A549 (cell line): ENCODE data around the gene ABCC1.

Experiments
- JUN ChIP-seq, 2 experiments: fragments of >200 bp; sonication (Bioruptor Twin); formaldehyde crosslinking; IDR thresholded peaks; 2 replicates in 1 of 2; 3 replicates in 1 of 2; pipeline ENCODE4 v1.6.1; 2016 to 2017
- TF ChIP-seq, protein P1 (sequence below): fragments of >200 bp; sonication (Bioruptor Twin); formaldehyde crosslinking; IDR thresholded peaks from 3 replicates; pipeline ENCODE4 v1.5.1; 2016

DNA sequence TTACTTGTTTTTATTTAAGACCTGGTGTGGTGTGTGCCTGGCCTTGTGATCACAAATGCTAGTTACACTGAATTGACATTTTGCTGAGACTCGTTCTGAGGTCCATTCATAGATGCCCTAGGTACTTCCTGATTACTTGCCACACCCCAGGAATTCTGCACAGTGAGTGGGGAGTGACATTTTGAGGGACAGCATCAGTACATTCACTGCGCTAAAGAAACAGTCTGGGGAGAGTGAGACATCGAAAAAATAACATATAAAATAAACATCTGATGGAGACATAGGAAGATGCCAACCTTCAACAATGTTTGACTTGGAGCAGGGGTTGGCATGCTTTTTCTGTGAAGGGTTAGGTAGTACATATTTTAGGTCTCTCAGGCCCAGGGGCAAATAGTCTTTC, 30.4 kb downstream of the ABCC1 start:
- TF ChIP-seq, protein P1, sequence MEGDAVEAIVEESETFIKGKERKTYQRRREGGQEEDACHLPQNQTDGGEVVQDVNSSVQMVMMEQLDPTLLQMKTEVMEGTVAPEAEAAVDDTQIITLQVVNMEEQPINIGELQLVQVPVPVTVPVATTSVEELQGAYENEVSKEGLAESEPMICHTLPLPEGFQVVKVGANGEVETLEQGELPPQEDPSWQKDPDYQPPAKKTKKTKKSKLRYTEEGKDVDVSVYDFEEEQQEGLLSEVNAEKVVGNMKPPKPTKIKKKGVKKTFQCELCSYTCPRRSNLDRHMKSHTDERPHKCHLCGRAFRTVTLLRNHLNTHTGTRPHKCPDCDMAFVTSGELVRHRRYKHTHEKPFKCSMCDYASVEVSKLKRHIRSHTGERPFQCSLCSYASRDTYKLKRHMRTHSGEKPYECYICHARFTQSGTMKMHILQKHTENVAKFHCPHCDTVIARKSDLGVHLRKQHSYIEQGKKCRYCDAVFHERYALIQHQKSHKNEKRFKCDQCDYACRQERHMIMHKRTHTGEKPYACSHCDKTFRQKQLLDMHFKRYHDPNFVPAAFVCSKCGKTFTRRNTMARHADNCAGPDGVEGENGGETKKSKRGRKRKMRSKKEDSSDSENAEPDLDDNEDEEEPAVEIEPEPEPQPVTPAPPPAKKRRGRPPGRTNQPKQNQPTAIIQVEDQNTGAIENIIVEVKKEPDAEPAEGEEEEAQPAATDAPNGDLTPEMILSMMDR: no peak
- 0 out of 5 replicates have a peak, but pooled peaks of 1 of the 2 experiments have one; percentile 32 for TF ChIP-seq JUN (IDR thresholded peaks at IDR 0.05)
